Lower leg skin (tissue), 3 donors: Measurements from ENCODE around the gene INF2.
"Not testable (repeated sequence)": the region's sequence is repeated elsewhere in the genome, so short reads cannot be mapped to it uniquely, and the experiment has no call there.

Source experiments
- POLR2A ChIP-seq, 2 donors: fragments of 450-650 bp; IDR thresholded peaks; one replicate each; pipeline ENCODE4 v1.6.1; 2016 to 2017; ENCODE audit warnings: antibody characterized with exemption in 2 of 2, mild to moderate bottlenecking in 1 of 2, moderate library complexity in 1 of 2
- TF ChIP-seq, protein P1 (sequence below), 3 donors: fragments of 450-650 bp; IDR thresholded peaks; one replicate each; pipeline ENCODE4 v1.5.1; 2016; ENCODE audit warnings: antibody characterized with exemption in 3 of 3, mild to moderate bottlenecking in 3 of 3, moderate library complexity in 2 of 3

DNA sequence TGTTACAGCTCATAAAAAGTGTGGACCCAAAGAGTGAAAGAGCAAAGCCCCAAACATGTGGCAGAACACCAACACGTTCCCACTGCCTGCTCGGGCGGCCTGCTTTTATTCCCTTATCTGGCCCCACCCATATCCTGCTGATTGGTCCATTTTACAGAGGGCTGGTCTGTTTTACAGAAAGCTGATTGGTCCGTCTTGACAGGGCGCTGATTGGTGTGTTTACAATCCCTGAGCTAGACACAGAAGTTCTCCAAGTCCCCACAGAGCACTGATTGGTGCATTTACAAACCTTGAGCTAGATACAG lies 61.3 kb downstream of the INF2 start:
- TF ChIP-seq, protein P1, sequence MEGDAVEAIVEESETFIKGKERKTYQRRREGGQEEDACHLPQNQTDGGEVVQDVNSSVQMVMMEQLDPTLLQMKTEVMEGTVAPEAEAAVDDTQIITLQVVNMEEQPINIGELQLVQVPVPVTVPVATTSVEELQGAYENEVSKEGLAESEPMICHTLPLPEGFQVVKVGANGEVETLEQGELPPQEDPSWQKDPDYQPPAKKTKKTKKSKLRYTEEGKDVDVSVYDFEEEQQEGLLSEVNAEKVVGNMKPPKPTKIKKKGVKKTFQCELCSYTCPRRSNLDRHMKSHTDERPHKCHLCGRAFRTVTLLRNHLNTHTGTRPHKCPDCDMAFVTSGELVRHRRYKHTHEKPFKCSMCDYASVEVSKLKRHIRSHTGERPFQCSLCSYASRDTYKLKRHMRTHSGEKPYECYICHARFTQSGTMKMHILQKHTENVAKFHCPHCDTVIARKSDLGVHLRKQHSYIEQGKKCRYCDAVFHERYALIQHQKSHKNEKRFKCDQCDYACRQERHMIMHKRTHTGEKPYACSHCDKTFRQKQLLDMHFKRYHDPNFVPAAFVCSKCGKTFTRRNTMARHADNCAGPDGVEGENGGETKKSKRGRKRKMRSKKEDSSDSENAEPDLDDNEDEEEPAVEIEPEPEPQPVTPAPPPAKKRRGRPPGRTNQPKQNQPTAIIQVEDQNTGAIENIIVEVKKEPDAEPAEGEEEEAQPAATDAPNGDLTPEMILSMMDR (IDR thresholded peaks at IDR 0.05), result not testable (repeated sequence)
- TF ChIP-seq POLR2A (IDR thresholded peaks at IDR 0.05), result not testable (repeated sequence)
